ENCODE data around the gene DCDC2. TPM values are rescaled to one million over a fixed set of nuclear protein-coding genes. Genes with fewer than 3 reads are reported as not detected.
"Not testable (repeated sequence)": the region's sequence is repeated elsewhere in the genome, so short reads cannot be mapped to it uniquely, and the experiment has no call there.

Gene DCDC2
- total and polyA plus RNA-seq, 4 donors, result 0.51 to 13.0 (median 2.0) TPM

GRCh38 chr6:24385536-24386269 lies 27.8 kb upstream of the DCDC2 start:
- no peaks in the 10 kb centered on the region for H3K27me3 ChIP-seq (ENCODE audit: control insufficient read depth in 4 of 4, insufficient read depth in 4 of 4, low read length in 3 of 4)
- H3K9ac ChIP-seq (ENCODE audit: low read depth in 1 of 2, low read length in 2 of 2), result no peak overlapping the region
- no peak overlapping the region for H3K27ac ChIP-seq (ENCODE audit: low read depth in 1 of 2, low read length in 2 of 2)
- H3K4me3 ChIP-seq (ENCODE audit: low read depth in 1 of 3, low read length in 3 of 3), result no peak overlapping the region
- H3K4me1 ChIP-seq (ENCODE audit: control insufficient read depth in 4 of 4, insufficient read depth in 4 of 4, low read length in 3 of 4), result peaks cover 0 to 23% (median 13%) of the 10 kb centered on the region in 4 donors
- TF ChIP-seq, protein P1, sequence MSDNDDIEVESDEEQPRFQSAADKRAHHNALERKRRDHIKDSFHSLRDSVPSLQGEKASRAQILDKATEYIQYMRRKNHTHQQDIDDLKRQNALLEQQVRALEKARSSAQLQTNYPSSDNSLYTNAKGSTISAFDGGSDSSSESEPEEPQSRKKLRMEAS (IDR thresholded peaks at IDR 0.05), result no peak
- no peak for TF ChIP-seq HNF4G (IDR thresholded peaks at IDR 0.05)
- TF ChIP-seq HNF4A (conservative IDR thresholded peaks at IDR 0.05), result peak; percentile 75 to 81
- peak; percentile 78 to 90 for TF ChIP-seq RXRA (IDR thresholded peaks at IDR 0.05)
- no peak for TF ChIP-seq CTCF (IDR thresholded peaks at IDR 0.05; ENCODE audit: low read depth, low read length, missing input control)
- peak; percentile 66 for TF ChIP-seq NR2F2 (IDR thresholded peaks at IDR 0.05)
- peak; percentile 44 for TF ChIP-seq SP1 (IDR thresholded peaks at IDR 0.05)
- no peaks in the 10 kb centered on the region for H3K36me3 ChIP-seq (ENCODE audit: control insufficient read depth in 4 of 4, insufficient read depth in 3 of 4, low read depth in 1 of 4, low read length in 3 of 4)
- WGBS, result 47% methylated on average over 8 of the region's 8 CpGs
- no peak for DNase-seq (ENCODE audit: low spot score)
- no peaks in the 10 kb centered on the region for H3K9me3 ChIP-seq (ENCODE audit: control insufficient read depth in 4 of 4, low read length in 3 of 4)

GRCh38 chr6:24384369-24385130 lies 26.7 kb upstream of the DCDC2 start:
- H3K36me3 ChIP-seq (ENCODE audit: control insufficient read depth in 4 of 4, insufficient read depth in 3 of 4, low read depth in 1 of 4, low read length in 3 of 4); DNase-seq (ENCODE audit: low spot score); H3K27me3 ChIP-seq (ENCODE audit: control insufficient read depth in 4 of 4, insufficient read depth in 4 of 4, low read length in 3 of 4); H3K27ac ChIP-seq (ENCODE audit: low read depth in 1 of 2, low read length in 2 of 2); H3K9ac ChIP-seq (ENCODE audit: low read depth in 1 of 2, low read length in 2 of 2); H3K4me3 ChIP-seq (ENCODE audit: low read depth in 1 of 3, low read length in 3 of 3); H3K9me3 ChIP-seq (ENCODE audit: control insufficient read depth in 4 of 4, low read length in 3 of 4): not testable (repeated sequence)
- peaks cover 0 to 23% (median 13%) of the 10 kb centered on the region in 4 donors for H3K4me1 ChIP-seq (ENCODE audit: control insufficient read depth in 4 of 4, insufficient read depth in 4 of 4, low read length in 3 of 4)
- 88% methylated on average over 5 of the region's 5 CpGs for WGBS

DNA sequence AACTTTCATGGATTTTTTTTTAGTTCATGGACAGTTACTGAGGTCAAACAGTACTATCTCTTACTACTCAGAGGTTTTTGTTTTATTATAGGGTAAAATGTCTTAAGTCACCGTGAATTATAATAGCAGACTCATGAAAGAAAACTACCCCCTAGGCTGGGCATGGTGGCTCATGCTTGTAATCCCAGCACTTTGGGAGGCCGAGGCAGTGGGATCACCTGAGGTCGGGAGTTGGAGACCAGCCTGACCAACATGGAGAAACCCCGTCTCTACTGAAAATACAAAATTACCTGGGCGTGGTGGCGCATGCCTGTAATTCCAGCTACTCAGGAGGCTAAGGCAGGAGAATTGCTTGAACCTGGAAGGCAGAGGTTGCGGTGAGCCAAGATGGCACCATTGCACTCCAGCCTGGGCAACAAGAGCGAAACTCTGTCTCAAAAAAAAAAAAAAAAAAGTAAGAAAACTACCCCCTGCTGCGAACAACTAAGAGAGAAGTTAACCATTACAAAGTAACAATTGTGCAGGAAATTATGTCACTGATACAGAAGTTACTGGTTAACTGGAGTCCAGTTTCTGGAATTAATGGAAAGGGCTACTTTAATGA lies 25.1 kb upstream of the DCDC2 start:
- TF ChIP-seq RXRA (IDR thresholded peaks at IDR 0.05), result peak in 1 of 2 donors; percentile 5
- peak in 1 of 2 donors; percentile 22 for TF ChIP-seq HNF4A (conservative IDR thresholded peaks at IDR 0.05)
- peak overlapping the region; percentile 12 to 25 for H3K27ac ChIP-seq (ENCODE audit: low read depth in 1 of 2, low read length in 2 of 2)
- not testable (repeated sequence) for H3K27me3 ChIP-seq (ENCODE audit: control insufficient read depth in 4 of 4, insufficient read depth in 4 of 4, low read length in 3 of 4); H3K9me3 ChIP-seq (ENCODE audit: control insufficient read depth in 4 of 4, low read length in 3 of 4); H3K4me3 ChIP-seq (ENCODE audit: low read depth in 1 of 3, low read length in 3 of 3); H3K36me3 ChIP-seq (ENCODE audit: control insufficient read depth in 4 of 4, insufficient read depth in 3 of 4, low read depth in 1 of 4, low read length in 3 of 4); H3K9ac ChIP-seq (ENCODE audit: low read depth in 1 of 2, low read length in 2 of 2); DNase-seq (ENCODE audit: low spot score)
- peaks cover 0 to 16% (median 11%) of the 10 kb centered on the region in 4 donors for H3K4me1 ChIP-seq (ENCODE audit: control insufficient read depth in 4 of 4, insufficient read depth in 4 of 4, low read length in 3 of 4)
- 81% methylated on average over 9 of the region's 9 CpGs for WGBS

DNA sequence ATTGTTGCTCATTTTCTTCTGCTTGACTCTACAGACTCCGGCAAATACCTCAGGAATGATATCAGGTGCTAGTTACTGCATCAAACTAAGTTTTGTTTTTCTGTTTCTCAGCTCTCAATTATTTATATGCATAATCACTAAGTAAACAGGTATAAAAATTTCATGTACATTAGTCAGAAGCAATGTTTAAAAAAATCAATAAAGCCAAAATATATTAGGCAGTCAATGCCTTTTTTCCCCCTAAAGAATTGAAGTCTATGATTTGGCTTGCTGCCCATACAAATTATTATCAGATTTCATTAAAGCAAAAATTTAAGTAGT lies 24.3 kb upstream of the DCDC2 start:
- H3K9ac ChIP-seq (ENCODE audit: low read depth in 1 of 2, low read length in 2 of 2), result no peak overlapping the region
- no peak for TF ChIP-seq CTCF (IDR thresholded peaks at IDR 0.05; ENCODE audit: low read depth, low read length, missing input control)
- TF ChIP-seq FOXA2 (IDR thresholded peaks at IDR 0.05), result no peak
- no peak overlapping the region for H3K4me3 ChIP-seq (ENCODE audit: low read depth in 1 of 3, low read length in 3 of 3)
- H3K27me3 ChIP-seq (ENCODE audit: control insufficient read depth in 4 of 4, insufficient read depth in 4 of 4, low read length in 3 of 4), result no peaks in the 10 kb centered on the region
- H3K36me3 ChIP-seq (ENCODE audit: control insufficient read depth in 4 of 4, insufficient read depth in 3 of 4, low read depth in 1 of 4, low read length in 3 of 4), result no peaks in the 10 kb centered on the region
- H3K27ac ChIP-seq (ENCODE audit: low read depth in 1 of 2, low read length in 2 of 2), result peak overlapping the region in 1 of 2 donors; percentile 12
- no peaks in the 10 kb centered on the region for H3K9me3 ChIP-seq (ENCODE audit: control insufficient read depth in 4 of 4, low read length in 3 of 4)
- peaks cover 0 to 16% (median 11%) of the 10 kb centered on the region in 4 donors for H3K4me1 ChIP-seq (ENCODE audit: control insufficient read depth in 4 of 4, insufficient read depth in 4 of 4, low read length in 3 of 4)
- no peak for DNase-seq (ENCODE audit: low spot score)
- 93% methylated on average over 1 of the region's 1 CpG for WGBS

Data from liver (tissue), 9 donors.